Urothelium cell line (cell line): Measurements from ENCODE around the gene AKAP8L.
A peak's percentile ranks its signal among the peaks of the same experiment; 100 is the strongest.

Experiments
- DNase-seq: peaks from one replicate; pipeline ENCODE4 v3.0.0; 2011; ENCODE audit warnings: low spot score, mixed read lengths
- FAIRE-seq: peaks from 2 replicates; lab custom pipeline; 2011; peaks lifted over from hg19 to GRCh38; lab: Jason Lieb, UNC

The AKAP8L gene, protein sequence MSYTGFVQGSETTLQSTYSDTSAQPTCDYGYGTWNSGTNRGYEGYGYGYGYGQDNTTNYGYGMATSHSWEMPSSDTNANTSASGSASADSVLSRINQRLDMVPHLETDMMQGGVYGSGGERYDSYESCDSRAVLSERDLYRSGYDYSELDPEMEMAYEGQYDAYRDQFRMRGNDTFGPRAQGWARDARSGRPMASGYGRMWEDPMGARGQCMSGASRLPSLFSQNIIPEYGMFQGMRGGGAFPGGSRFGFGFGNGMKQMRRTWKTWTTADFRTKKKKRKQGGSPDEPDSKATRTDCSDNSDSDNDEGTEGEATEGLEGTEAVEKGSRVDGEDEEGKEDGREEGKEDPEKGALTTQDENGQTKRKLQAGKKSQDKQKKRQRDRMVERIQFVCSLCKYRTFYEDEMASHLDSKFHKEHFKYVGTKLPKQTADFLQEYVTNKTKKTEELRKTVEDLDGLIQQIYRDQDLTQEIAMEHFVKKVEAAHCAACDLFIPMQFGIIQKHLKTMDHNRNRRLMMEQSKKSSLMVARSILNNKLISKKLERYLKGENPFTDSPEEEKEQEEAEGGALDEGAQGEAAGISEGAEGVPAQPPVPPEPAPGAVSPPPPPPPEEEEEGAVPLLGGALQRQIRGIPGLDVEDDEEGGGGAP

DNA sequence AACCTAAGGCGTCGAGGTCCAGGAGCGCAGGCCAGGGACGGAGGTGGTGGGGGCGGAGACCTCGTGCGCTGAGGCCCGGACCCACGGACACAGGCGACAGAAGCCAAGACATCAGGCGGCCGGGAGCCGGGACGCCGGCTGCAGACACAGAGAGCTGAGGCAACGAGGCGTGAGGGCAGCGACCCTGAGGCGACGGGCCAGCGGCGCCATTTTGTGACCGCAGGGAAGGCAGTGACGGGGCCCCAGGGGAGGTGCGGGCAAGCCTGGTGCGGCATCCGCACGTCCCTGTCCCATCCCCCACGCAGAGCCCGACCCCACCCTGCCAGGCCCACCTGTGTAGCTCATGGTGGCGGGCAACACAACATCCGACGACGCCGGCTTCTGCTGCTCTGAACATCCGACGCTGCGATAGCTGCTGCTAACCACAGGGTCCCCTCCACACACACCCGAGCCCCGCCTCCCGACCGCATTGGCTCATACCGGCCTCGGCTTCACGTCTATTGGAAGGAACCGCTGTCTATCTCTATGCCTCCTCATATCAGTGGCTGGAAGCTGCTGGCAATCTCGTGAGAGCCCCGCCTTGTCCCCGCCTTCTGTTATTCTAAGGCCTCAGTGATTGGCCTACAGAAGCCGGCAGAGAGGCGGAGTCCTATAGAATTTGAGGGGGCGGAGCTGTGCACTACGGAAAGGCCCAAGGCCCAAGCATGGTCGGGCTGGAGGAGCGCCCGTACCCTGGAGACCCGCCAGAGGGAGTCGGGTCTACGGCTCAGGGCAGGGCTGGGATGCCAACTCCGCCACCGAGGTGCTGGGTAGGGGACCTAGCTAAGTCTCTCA lies at the start of gene AKAP8L:
TSS of gene AKAP8L (minus strand) at position 410 of the 834 bp plus-strand sequence. CDS start at position 345, 65 bp downstream.
- DNase-seq (peak; percentile 97), FAIRE-seq (no peak)

DNA sequence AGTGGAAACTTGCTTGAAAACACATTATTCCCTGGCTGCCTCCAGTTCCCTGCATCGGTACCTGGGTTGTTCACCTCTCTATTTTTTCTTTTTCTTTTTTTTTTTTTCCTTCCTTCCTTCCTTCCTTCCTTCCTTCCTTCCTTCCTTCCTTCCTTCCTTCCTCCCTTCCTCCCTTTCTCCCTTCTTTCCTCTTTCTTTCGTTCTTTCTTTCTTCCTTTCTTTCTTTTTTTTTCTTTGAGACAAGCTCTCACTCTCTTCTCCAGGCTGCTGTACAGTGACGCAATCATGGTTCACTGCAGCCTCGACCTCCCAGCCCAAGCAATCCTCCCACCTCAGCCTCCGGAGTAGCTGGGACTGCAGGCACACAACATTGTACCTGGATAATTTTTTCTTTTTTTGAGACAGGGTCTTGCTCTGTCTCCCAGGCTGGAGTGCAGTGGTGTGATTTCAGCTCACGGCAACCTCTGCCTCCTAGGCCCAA lies 49.0 kb upstream of the AKAP8L start:
- FAIRE-seq, result no peak
- no peak for DNase-seq

DNA sequence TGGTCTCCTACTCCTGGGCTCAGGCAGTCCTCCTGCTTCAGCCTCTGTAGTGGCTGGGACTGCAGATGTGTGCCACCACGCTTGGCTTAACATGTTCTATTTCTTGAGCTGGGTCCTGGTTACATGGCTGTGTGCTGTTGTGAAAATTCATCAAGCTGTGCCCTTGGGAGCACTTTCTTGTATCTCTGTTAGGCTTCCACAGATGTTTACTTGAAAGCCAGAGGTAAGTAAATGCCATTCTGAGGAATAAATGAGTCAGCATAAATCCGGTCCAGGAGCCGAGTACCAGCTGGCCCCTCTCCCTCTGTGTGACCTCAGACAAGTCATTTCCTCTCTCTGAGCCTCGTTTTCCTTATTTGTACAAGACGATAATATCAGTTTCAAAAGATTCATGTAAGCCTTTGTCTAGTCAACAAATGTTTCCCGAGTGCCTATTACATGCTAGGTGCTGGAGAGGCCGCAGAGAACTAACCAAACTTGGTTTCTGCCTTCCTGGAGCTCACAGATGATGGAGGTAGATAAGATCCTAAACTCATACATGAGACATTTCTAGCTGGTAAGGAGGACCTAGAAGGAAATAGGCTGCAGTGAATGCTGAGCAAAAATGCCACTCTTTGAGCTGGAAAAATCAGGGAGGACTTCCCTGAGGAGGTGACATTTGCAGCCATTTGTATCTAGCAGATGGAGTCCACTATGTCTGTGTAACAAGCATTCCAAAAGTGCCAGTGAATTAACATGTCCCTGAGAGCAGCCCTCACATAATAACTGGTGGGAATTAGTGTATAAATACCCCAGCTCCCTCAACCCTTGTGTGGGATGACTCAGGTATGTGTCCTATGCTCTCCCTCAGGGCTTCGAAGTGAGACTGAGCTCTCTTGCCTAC lies 48.3 kb upstream of the AKAP8L start:
- FAIRE-seq (no peak), DNase-seq (peak; percentile 39)

DNA sequence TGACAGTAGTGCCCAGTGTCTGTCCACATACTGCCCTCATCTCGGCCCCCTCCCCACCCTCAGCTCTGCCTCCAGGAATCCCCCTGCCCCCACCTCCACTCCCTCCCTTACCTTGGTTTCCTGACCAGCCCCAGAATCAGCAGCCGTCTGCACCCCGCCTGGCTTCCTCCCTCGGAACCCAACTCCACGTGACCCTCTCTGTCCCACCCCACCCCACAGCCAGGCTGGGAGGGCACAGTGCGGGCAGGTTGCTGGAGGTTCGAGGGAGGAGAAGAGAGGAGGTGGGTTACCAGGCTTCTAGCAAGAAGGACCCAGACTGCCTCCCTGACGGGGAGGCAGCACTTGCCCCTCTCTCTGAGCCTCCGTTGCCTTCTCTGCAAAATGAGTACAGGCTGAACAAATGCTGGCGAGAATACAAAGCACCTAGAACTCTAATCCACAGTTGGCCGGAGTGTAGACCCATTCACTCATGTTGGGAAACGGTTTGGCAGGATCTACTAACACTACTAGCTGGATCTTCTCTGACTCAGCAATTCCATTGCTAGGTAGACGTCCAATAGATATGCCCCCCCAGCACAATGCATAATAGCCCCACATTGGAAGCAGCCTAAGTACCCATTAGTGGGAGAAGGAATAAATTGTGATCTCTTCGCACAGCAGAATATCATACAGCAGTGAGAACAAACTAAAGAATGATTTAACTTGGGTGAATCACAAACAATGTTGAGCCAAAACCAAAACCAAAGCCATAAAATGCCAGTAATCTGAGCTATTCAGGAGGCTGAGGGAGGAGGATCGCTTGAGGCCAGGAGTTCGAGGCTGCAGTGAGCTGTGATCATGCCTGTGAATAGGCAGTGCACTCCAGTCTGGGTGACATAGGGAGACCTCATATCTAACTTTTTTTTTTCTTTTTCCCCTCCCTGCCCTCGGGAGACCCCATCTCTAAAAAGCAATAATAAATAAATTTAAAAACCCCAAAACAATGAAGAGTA lies 45.9 kb upstream of the AKAP8L start, which contains the start of gene RASAL3:
TSS of gene RASAL3 (minus strand) at position 151 of the 992 bp plus-strand sequence. CDS start 186 bp downstream, outside the sequence.
- no peak for DNase-seq
- FAIRE-seq, result no peak

DNA sequence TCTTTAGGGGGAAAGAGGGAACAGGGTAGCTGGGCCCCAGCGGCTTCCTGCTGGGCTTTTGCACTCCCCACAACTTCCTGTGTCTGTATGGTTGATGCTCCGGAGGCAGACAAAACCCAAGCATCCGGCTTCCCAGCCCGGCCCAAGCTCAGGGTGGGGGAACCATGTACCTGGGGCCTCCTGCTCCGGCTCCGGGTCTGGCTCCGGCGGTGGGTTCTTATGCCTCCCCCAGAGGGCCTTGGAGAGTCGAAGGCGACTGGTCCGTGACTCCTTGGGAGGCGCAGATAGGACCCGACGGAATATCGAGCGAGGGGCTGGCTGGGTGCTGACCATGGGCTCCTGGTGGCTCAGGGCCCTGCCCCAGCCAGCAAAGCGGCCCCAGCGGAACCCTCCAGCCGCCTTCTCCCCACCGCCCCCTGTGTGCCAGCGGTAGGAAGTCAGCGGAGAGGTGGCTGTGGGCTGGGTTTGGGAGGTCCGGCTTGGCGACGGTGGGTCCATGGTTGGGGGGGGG lies 45.1 kb upstream of the AKAP8L start:
- DNase-seq (no peak), FAIRE-seq (no peak)

DNA sequence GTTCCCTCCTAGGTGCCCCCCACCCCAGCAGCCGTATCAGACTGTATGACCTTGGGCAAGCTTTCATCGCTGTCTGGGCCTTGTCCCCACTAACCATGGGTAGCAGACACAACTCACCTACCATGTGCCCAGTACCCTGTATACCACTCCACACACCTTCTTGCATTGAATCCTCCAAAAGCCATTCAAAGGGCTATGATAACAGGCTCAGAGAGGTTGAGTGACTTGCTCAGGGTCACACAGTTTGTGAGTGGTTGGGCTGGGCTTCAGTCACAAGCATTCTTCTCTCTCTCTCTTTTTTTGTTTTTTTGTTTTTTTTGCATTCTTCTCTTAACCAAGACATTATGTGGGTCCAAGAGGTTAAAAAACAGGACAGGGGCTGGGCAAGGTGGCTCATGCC lies 42.9 kb upstream of the AKAP8L start:
- DNase-seq, result no peak
- no peak for FAIRE-seq

DNA sequence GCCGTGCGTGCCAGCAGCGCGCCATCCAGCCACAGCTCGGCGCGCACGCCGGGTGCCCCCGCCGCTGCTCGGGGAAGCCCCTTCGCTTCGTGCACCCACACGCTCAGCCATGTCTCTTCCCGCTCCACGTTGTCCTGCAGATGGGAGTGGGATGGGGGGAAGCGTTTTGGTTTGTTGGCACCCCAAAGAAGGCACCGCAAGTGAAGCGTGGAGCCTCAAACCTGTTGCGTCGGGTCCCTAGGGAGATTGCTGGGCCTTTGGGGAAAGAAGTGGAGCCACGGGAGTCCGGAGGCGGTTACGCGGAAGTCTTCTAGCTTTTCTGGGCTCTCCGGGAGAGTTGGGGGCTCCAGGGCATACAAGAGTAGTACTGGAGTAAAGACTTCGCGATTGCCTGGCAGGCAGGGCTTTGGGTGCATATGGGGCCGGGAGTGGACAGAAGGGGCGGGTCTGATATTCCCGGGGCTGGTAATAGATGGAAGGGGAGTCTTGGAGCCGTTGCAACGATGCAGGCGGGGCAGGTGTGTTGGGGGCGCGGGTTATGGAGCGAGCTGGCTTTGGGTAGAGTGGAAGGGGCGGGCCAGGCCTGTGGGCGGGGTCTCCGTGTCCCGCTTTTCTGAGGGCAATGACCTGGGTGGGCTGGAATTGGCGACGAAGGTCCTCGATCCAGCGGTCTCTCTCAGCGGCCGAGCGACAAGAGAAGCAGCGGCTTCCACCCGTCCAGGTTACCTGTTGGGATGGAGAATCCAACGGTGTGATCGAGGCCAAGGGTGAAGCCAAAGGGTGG lies 39.1 kb upstream of the AKAP8L start:
- FAIRE-seq (no peak), DNase-seq (no peak)

DNA sequence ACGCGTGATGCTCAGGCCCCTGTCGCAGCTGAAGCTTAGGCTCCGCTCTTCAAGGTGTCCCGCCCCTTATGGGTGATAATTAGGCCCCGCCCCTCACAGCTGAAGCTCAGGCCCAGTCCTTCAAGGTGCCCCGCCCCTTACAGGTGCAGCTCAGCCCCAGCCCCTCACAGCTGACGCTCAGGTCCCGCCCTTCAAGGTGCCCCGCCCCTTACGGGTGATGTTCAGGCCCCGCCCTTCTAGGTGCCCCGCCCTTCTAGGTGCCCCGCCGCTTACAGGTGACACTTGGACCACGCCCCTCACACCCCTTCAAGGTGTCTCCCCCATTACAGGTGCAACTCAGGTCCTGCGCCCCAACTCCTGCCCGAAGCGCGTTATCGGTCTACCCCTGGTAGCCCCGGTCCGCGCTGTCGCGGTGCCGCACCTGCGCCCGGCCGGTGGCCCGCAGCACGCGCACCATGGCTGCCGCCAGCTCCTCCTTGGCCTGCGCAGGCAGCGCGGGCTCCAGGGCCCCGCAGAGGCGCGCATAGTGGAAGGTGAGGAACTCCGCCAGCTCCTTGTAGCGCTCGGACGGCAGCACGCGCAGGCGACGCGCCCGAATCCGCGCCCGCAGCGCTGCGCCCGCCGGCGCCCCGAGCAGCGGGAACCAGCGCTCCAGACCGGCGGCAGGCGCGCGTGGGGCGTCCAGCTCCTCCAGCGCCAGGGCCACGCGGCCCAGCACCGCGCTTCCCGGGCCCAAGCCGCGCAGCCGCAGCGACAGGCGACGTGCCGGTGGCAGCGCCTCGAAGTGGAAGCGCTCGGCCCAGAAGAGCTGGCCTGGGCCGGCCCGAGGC lies 38.3 kb upstream of the AKAP8L start:
- DNase-seq (no peak), FAIRE-seq (no peak)

DNA sequence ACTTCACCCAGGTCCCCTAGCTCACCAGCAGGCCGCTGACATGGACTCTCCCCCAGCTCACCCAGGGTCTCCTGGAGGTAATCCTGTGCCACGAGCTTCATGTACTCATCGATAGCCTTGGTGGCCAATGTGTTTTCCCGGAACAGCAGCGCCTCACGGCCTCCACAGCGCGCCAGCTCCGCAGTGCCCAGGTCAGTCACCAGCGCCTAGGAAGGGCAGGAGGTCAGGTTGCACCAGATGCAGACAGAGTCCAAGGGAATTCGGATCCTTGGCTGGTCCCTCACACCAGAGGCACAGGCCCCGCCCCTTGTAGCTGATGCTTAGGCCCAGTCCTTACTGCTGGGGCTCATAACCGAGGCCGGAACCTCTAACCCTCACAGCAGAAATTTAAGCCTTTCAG lies 37.7 kb upstream of the AKAP8L start:
- no peak for FAIRE-seq

DNA sequence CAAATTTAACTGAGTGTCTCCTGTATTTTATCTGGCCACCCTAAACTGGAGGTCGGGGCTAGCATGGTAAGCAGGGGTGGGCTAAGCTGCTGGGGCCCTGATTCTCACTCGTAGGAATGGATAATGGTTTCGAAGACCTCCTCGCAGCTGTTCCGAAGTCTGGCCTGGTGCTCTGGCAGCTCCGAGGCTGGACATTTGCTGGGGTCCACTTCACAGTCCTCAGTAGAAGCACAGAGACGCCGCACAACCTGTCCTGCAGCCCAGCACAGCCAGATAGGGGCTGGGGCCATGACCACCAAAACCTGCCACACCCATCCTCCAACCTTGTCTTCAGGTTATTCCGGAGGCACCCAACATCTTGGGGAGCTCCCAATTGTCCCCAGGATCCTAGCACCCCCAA lies 37.2 kb upstream of the AKAP8L start:
- FAIRE-seq (no peak), DNase-seq (no peak)

More for the DNA sequence above, 37.7 kb upstream of the AKAP8L start:
- no peak for DNase-seq

DNA sequence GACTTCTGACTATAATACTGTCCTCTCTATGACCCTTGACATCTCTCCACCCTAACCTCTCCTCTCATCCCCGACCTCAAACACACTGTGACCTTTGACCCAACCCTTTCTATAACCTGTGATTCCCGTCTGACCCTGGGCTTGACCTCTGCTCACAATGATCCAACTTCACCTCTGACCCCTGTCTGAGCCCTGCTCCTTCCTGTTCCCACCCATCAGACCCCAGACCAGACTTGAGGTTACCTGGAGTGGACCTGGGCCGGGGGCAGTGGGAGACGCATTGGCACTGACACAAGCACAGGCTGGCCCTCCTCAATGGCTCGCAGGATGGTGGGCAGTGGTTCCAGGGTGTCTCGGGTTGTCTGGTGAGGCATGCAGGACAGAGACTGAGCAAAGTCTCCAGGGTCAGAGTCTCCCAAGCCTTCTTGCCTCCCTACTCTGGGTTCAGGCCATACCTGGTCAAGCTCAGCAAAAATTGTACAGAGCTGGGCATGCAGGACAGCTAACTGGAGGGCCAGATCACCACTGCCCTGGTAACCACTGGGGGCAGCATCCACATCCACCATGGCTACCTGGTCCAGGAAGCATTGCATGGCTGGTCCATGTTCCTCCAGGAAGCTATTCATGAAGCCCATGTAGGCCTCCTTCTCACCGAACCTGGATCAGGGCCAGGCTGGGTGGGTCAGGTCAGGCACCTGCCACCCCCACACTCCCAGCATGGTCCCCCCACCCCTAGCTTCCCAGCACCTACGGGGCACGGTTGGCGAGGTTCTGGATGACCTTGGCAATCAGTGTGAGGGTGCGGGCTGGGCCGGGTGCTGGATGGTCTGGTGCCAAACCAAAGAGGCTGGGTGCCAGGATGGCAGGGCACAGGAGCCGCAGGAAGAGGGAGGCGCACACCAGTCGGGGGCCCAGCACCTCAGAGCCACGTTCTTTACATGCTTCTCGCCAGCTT lies 35.4 kb upstream of the AKAP8L start:
- DNase-seq (no peak), FAIRE-seq (no peak)

DNA sequence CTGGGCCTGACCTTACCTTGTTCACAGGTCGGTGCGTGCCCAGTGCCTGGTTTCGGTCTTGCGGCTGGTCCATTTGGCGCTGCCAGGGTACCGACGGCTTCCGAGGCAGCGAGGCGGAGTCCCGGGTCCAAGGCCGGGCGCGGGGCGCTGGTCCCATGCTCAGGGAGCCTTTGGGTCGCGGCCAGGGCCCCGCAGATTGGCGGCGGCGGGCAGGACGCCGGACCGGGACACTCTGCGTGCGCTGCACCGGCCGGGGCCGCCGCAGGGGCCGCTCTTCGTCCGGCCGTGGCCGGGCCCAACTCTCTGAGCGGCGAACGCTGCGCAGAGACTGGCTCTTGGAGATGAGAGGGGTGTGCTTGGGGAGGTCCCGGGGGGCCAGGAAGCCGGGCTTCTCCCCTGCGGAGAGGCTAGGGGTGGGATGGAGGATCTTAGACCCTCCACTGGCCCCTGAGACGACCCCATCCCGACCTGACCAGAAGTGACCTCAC lies 34.3 kb upstream of the AKAP8L start:
- FAIRE-seq (no peak), DNase-seq (no peak)

DNA sequence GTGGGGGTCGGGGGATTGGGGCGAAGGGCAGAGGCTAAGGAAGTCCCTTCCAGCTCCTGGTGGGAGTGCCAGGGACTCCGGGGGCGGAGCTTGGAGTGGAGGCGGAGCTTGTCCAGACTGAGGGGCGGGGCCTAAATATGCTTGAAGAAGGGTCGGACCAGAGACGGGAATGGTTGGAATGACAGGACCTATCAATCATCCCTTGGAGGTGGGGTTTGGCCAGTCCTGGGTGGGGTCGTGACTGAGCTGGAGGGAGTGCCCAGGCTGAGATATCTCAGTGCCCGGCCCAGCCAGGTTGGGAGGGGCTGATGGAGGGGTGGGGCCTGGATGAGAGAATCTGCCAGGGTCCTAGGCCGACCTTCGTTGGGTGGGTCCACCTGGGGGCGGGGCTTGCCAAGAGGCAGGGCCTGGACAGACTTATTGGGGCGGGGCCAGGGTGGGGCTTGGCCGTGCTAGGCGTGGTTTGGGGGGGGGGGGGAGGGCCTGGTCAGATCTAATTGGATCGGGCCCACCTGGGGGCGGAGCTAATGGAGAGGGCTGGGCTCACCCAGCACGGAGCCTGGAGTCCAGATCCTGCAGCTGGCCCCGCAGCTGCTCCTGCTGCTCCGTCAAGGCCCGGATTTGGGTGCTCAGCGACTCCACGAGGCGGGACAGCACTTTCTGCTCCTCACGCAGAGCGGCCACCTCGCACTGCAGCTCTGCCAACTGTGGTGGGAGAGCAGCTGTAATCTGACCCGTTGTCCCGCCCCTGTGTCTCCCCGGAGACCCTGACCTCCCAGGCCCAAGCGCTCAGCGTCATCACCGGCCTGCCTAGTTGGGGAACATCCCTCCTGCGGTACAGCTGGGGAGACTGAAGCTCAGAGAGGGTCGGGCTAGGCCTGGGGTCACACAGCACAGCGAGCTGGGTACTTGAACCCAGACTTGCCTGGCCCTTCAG lies 33.6 kb upstream of the AKAP8L start:
- FAIRE-seq (no peak), DNase-seq (no peak)

DNA sequence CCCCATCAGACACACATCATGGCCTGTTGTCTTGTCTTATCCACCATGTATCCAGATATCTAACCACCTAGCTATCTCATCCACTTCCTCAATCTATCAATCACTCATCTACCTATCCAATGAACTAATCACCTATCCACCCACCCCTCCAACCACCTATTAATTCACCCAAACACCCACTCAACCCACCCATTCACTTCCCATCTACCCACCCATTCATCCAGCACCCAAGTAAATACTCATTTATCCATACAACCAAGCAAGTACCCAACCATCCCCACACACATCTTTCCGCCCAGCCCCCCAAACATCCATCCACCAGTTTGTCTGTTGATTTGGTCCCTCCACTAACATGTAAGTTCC lies 31.7 kb upstream of the AKAP8L start:
- no peak for FAIRE-seq
- DNase-seq, result no peak
